HepG2 (cell line): ENCODE data around the gene CAPG. TPM values are rescaled to one million over a fixed set of nuclear protein-coding genes. Genes with fewer than 3 reads are reported as not detected.

ENCODE experiments used
- ARNTL ChIP-seq: sonication (generic); formaldehyde crosslinking; IDR thresholded peaks from 2 replicates; pipeline ENCODE4 v1.4.0; 2020; ENCODE audit warnings: mild to moderate bottlenecking, missing genetic modification reagents
- ATF2 ChIP-seq: sonication (generic); formaldehyde crosslinking; IDR thresholded peaks from 2 replicates; pipeline ENCODE4 v1.4.0; 2020; ENCODE audit warnings: missing genetic modification reagents
- MXD1 ChIP-seq: sonication (generic); formaldehyde crosslinking; IDR thresholded peaks from 2 replicates; pipeline ENCODE4 v1.4.0; 2020; ENCODE audit warnings: mild to moderate bottlenecking, missing genetic modification reagents
- RARA ChIP-seq: IDR thresholded peaks from 2 replicates; pipeline ENCODE4 v1.6.1; 2016; ENCODE audit warnings: missing genetic modification reagents, missing compliant biosample characterization
- SOX6 ChIP-seq, 2 experiments: fragments of 450-650 bp in 1 of 2; sonication (generic) in 1 of 2; formaldehyde crosslinking in 1 of 2; IDR thresholded peaks; 2 replicates each; pipeline versions ENCODE4 v1.4.0 to v1.6.1; 2017 to 2020; ENCODE audit warnings: antibody characterized with exemption in 1 of 2, mild to moderate bottlenecking in 1 of 2, missing genetic modification reagents in 1 of 2
- SSRP1 ChIP-seq: IDR thresholded peaks from 2 replicates; pipeline ENCODE4 v1.6.1; 2016; ENCODE audit warnings: control low read depth
- SYNCRIP ChIP-seq: fragments of 200-400 bp; formaldehyde crosslinking; IDR thresholded peaks from 2 replicates; pipeline ENCODE4 v1.6.1; 2018; ENCODE audit warnings: mild to moderate bottlenecking, low read depth, low read length; ENCODE audit not compliant: insufficient read depth
- ZFP62 ChIP-seq: sonication (generic); formaldehyde crosslinking; IDR thresholded peaks from 2 replicates; pipeline ENCODE4 v1.4.0; 2020; ENCODE audit warnings: missing genetic modification reagents
- ZNF574 ChIP-seq: sonication (generic); formaldehyde crosslinking; IDR thresholded peaks from 2 replicates; pipeline ENCODE4 v1.4.0; 2020; ENCODE audit warnings: missing genetic modification reagents
- ZNF761 ChIP-seq: sonication (generic); formaldehyde crosslinking; conservative IDR thresholded peaks from 2 replicates; pipeline ENCODE4 v1.4.0; 2020; ENCODE audit warnings: mild to moderate bottlenecking, missing genetic modification reagents
- ZNF839 ChIP-seq: sonication (generic); formaldehyde crosslinking; IDR thresholded peaks from 2 replicates; pipeline ENCODE4 v1.4.0; 2020; ENCODE audit warnings: missing genetic modification reagents, mild to moderate bottlenecking, borderline replicate concordance
- polyA plus RNA-seq, 8 experiments: library from polyadenylated mRNA; depleted of rRNA in 3 of 8; stranded (reverse) in 7 of 8; unstranded in 1 of 8; fragments of >200 nt; fragmentation: Illumina TruSeq in 4 of 8; extraction: Trizol in 4 of 8; gene quantifications; 2 replicates each; pipeline versions ENCODE4 v1.2.1 to v1.2.3, GENCODE V29; 2011 to 2016; ENCODE audit warnings: low read depth in 4 of 8, missing spikeins in 1 of 8, mixed read lengths in 1 of 8; ENCODE audit not compliant: insufficient read depth in 1 of 8
- total RNA-seq, 5 experiments: library from RNA; depleted of rRNA; stranded (reverse); fragments of >200 nt; fragmentation: Illumina TruSeq; extraction: Trizol; gene quantifications; 2 replicates each; pipeline ENCODE4 v1.2.3, GENCODE V29; 2016; ENCODE audit warnings: low read depth in 1 of 5
- TF ChIP-seq, protein P1 (sequence below): sonication (generic); formaldehyde crosslinking; IDR thresholded peaks from 2 replicates; pipeline ENCODE4 v1.4.0; 2020; ENCODE audit warnings: missing genetic modification reagents
- TF ChIP-seq, protein P2 (sequence below): sonication (generic); formaldehyde crosslinking; IDR thresholded peaks from 2 replicates; pipeline ENCODE4 v1.5.0; 2020; ENCODE audit warnings: mild to moderate bottlenecking, missing genetic modification reagents, borderline replicate concordance
- TF ChIP-seq, protein P3 (sequence below), 2 experiments: sonication (generic) in 1 of 2; formaldehyde crosslinking in 1 of 2; IDR thresholded peaks; 2 replicates each; pipeline versions ENCODE4 v1.4.0 to v1.6.1; 2018 to 2020; ENCODE audit warnings: missing genetic modification reagents in 2 of 2, borderline replicate concordance in 1 of 2, low read depth in 1 of 2, mild to moderate bottlenecking in 1 of 2, missing biosample characterization in 1 of 2

Gene CAPG
- total and polyA plus RNA-seq, 2 of the 13 experiments (the other 11 are each of a cell fraction or from before 2014, with no cell fraction given): 12.7 to 18.2 TPM

GRCh38 chr2:85354286-85355072, 55.7 kb downstream of the CAPG start, which contains the start of the genes ELMOD3 and RETSAT (continued):
- TF ChIP-seq ZNF574 (CRISPR knock-in tag) (peak; percentile 88), ZFP62 (CRISPR knock-in tag) (peak; percentile 71; the same call in 1 of the 2 replicates), ZNF839 (CRISPR knock-in tag) (peak; percentile 82), MXD1 (CRISPR knock-in tag) (peak; percentile 24; the same call in 1 of the 2 replicates), ATF2 (CRISPR knock-in tag) (peak; percentile 36; the same call in 1 of the 2 replicates), RARA (CRISPR knock-in tag) (no peak; the same call in 1 of the 2 replicates), ZNF761 (CRISPR knock-in tag) (peak; percentile 99), ARNTL (peak; percentile 91), SYNCRIP (no peak), SOX6 (IDR thresholded peaks at IDR 0.05) (no peak), SOX6 (CRISPR knock-in tag; IDR thresholded peaks at IDR 0.05) (peak; percentile 84), SSRP1 (no peak)
- TF ChIP-seq, protein P1, sequence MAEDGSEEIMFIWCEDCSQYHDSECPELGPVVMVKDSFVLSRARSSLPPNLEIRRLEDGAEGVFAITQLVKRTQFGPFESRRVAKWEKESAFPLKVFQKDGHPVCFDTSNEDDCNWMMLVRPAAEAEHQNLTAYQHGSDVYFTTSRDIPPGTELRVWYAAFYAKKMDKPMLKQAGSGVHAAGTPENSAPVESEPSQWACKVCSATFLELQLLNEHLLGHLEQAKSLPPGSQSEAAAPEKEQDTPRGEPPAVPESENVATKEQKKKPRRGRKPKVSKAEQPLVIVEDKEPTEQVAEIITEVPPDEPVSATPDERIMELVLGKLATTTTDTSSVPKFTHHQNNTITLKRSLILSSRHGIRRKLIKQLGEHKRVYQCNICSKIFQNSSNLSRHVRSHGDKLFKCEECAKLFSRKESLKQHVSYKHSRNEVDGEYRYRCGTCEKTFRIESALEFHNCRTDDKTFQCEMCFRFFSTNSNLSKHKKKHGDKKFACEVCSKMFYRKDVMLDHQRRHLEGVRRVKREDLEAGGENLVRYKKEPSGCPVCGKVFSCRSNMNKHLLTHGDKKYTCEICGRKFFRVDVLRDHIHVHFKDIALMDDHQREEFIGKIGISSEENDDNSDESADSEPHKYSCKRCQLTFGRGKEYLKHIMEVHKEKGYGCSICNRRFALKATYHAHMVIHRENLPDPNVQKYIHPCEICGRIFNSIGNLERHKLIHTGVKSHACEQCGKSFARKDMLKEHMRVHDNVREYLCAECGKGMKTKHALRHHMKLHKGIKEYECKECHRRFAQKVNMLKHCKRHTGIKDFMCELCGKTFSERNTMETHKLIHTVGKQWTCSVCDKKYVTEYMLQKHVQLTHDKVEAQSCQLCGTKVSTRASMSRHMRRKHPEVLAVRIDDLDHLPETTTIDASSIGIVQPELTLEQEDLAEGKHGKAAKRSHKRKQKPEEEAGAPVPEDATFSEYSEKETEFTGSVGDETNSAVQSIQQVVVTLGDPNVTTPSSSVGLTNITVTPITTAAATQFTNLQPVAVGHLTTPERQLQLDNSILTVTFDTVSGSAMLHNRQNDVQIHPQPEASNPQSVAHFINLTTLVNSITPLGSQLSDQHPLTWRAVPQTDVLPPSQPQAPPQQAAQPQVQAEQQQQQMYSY: peak; percentile 12; the same call in 1 of the 2 replicates
- TF ChIP-seq, protein P2, sequence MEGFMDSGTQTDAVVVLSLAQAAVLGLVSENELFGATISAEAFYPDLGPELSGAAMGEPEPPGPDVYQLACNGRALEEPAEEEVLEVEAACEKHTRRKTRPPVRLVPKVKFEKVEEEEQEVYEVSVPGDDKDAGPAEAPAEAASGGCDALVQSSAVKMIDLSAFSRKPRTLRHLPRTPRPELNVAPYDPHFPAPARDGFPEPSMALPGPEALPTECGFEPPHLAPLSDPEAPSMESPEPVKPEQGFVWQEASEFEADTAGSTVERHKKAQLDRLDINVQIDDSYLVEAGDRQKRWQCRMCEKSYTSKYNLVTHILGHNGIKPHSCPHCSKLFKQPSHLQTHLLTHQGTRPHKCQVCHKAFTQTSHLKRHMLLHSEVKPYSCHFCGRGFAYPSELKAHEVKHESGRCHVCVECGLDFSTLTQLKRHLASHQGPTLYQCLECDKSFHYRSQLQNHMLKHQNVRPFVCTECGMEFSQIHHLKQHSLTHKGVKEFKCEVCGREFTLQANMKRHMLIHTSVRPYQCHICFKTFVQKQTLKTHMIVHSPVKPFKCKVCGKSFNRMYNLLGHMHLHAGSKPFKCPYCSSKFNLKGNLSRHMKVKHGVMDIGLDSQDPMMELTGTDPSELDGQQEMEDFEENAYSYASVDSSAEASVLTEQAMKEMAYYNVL: peak; percentile 45; the same call in 1 of the 2 replicates
- TF ChIP-seq, protein P3, sequence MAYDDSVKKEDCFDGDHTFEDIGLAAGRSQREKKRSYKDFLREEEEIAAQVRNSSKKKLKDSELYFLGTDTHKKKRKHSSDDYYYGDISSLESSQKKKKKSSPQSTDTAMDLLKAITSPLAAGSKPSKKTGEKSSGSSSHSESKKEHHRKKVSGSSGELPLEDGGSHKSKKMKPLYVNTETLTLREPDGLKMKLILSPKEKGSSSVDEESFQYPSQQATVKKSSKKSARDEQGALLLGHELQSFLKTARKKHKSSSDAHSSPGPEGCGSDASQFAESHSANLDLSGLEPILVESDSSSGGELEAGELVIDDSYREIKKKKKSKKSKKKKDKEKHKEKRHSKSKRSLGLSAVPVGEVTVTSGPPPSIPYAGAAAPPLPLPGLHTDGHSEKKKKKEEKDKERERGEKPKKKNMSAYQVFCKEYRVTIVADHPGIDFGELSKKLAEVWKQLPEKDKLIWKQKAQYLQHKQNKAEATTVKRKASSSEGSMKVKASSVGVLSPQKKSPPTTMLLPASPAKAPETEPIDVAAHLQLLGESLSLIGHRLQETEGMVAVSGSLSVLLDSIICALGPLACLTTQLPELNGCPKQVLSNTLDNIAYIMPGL (CRISPR knock-in tag; IDR thresholded peaks at IDR 0.05; ENCODE audit: borderline replicate concordance in 1 of 2, low read depth in 1 of 2): peak; percentile 71 to 96
